ENCODE measurements around the gene BTRC.

DNA sequence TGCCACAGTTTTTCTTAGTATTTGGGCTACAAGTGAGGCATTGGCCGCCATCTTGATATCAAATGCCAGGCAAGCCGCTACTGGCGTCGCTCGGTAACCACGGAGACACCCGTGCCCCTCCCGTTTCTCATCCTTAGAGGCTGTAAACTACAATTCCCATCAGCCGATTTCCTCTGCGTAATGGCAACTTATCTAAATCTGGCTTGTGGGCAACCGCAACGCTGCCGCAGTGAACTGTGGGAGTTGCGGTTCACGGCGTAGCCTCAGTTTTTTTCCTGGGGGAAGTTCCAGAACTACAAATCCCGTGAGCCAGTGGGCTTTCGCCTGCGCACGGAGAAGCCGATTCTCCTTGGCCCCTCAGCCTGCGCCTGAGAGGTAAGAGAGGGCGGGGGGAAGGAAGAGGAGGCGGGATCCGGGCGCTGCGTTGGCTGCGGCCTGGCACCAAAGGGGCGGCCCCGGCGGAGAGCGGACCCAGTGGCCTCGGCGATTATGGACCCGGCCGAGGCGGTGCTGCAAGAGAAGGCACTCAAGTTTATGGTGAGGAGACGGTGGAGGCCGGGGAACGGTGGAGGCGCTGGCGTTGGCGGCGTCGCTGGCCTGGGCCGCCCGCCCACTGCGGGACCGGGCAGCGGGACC is at the start of gene BTRC:
- peak; percentile 63 to 93 for TF ChIP-seq POLR2A (IDR thresholded peaks at IDR 0.05)
- TF ChIP-seq, protein P1, sequence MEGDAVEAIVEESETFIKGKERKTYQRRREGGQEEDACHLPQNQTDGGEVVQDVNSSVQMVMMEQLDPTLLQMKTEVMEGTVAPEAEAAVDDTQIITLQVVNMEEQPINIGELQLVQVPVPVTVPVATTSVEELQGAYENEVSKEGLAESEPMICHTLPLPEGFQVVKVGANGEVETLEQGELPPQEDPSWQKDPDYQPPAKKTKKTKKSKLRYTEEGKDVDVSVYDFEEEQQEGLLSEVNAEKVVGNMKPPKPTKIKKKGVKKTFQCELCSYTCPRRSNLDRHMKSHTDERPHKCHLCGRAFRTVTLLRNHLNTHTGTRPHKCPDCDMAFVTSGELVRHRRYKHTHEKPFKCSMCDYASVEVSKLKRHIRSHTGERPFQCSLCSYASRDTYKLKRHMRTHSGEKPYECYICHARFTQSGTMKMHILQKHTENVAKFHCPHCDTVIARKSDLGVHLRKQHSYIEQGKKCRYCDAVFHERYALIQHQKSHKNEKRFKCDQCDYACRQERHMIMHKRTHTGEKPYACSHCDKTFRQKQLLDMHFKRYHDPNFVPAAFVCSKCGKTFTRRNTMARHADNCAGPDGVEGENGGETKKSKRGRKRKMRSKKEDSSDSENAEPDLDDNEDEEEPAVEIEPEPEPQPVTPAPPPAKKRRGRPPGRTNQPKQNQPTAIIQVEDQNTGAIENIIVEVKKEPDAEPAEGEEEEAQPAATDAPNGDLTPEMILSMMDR (IDR thresholded peaks at IDR 0.05) = no peak
